DND-41 (cell line): ENCODE measurements around the gene VWA5B1.

ENCODE experiments used
- ATAC-seq: fragments of 200-7000 bp; cut with Tn5 transposase; 3 replicates; pipeline ENCODE4 v1.9.1; 2021; ENCODE audit warnings: low read depth; ENCODE audit not compliant: insufficient read depth
- DNase-seq: peaks from one replicate; pipeline ENCODE4 v3.0.0-alpha.2; 2020
- H2AFZ ChIP-seq: 2 replicates; pipeline ENCODE4 v1.6.0; 2012; ENCODE audit warnings: low read depth, low read length
- H3K27ac ChIP-seq: 2 replicates; pipeline ENCODE4 v1.5.1; 2012; ENCODE audit warnings: low read length, inconsistent platforms
- H3K27me3 ChIP-seq: fragments of 200-600 bp; sonication (generic); 2 replicates; pipeline ENCODE4 v1.6.0; 2012; ENCODE audit warnings: low read length, mild to moderate bottlenecking, inconsistent platforms; ENCODE audit not compliant: insufficient read depth, poor library complexity
- H3K36me3 ChIP-seq: 2 replicates; pipeline ENCODE4 v1.5.1; 2012; ENCODE audit warnings: low read length, inconsistent platforms; ENCODE audit not compliant: insufficient read depth
- H3K4me1 ChIP-seq: 2 replicates; pipeline ENCODE4 v1.5.1; 2012; ENCODE audit warnings: mild to moderate bottlenecking, low read length; ENCODE audit not compliant: insufficient read depth
- H3K4me2 ChIP-seq: 2 replicates; pipeline ENCODE4 v1.6.0; 2012; ENCODE audit warnings: mild to moderate bottlenecking, moderate library complexity, low read length, inconsistent platforms; ENCODE audit not compliant: insufficient read depth
- H3K4me3 ChIP-seq, 2 experiments: fragments of 200-600 bp in 1 of 2; shearing (Covaris generic) in 1 of 2; 2 replicates each; pipeline ENCODE4 v1.5.1; 2012 to 2016; ENCODE audit warnings: inconsistent platforms in 2 of 2, low read length in 2 of 2, mild to moderate bottlenecking in 2 of 2, low read depth in 1 of 2, moderate library complexity in 1 of 2
- H3K79me2 ChIP-seq: 2 replicates; pipeline ENCODE4 v1.6.0; 2012; ENCODE audit warnings: low read length, inconsistent platforms; ENCODE audit not compliant: insufficient read depth
- H3K9ac ChIP-seq: 2 replicates; pipeline ENCODE4 v1.6.0; 2012; ENCODE audit warnings: low read depth, mild to moderate bottlenecking, inconsistent platforms, low read length, moderate library complexity
- H3K9me3 ChIP-seq: 2 replicates; pipeline ENCODE4 v1.5.1; 2012; ENCODE audit warnings: low read length, moderate library complexity, mild to moderate bottlenecking, inconsistent platforms; ENCODE audit not compliant: insufficient read depth, severe bottlenecking
- H4K20me1 ChIP-seq: 2 replicates; pipeline ENCODE4 v1.6.0; 2012; ENCODE audit warnings: low read length; ENCODE audit not compliant: insufficient read depth
- EZH2 ChIP-seq: IDR thresholded peaks from 3 replicates; pipeline ENCODE4 v1.6.1; 2012; ENCODE audit warnings: borderline replicate concordance, low read depth, mild to moderate bottlenecking, moderate library complexity, low read length, inconsistent platforms; ENCODE audit not compliant: severe bottlenecking
- TF ChIP-seq, protein P1 (sequence below): IDR thresholded peaks from 2 replicates; pipeline ENCODE4 v1.5.1; 2012; ENCODE audit warnings: borderline replicate concordance, low read length, moderate library complexity, mild to moderate bottlenecking; ENCODE audit not compliant: poor library complexity, severe bottlenecking; ENCODE audit errors: extremely low read depth

Gene VWA5B1

DNA sequence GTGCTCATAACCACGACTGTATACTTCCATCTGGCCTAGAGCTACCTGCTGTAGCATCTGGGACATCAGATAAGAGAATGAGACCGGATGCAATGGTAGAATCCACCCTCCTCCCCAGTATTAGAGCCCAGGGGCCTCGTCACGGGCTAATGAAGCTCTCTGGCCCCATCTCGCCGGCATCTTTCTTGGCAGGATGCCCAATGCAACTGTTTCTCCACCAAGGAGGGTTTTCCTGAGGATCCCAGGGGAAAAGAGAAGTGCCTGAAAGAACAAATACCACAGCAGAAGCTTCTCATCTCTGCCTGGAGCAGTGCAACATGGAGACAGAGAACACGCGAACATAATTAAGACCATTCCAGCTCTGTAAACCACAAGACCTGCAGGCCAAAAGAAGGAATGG is 80.0 kb downstream of the VWA5B1 start:
- H3K27me3 ChIP-seq: peaks cover 3% of the 10 kb centered on the region
- H3K36me3 ChIP-seq: no peaks in the 10 kb centered on the region
- H3K27ac ChIP-seq: no peak overlapping the region
- H3K4me3 ChIP-seq: no peak overlapping the region
- no peak overlapping the region for H3K9ac ChIP-seq
- no peak for TF ChIP-seq EZH2
- TF ChIP-seq, protein P1, sequence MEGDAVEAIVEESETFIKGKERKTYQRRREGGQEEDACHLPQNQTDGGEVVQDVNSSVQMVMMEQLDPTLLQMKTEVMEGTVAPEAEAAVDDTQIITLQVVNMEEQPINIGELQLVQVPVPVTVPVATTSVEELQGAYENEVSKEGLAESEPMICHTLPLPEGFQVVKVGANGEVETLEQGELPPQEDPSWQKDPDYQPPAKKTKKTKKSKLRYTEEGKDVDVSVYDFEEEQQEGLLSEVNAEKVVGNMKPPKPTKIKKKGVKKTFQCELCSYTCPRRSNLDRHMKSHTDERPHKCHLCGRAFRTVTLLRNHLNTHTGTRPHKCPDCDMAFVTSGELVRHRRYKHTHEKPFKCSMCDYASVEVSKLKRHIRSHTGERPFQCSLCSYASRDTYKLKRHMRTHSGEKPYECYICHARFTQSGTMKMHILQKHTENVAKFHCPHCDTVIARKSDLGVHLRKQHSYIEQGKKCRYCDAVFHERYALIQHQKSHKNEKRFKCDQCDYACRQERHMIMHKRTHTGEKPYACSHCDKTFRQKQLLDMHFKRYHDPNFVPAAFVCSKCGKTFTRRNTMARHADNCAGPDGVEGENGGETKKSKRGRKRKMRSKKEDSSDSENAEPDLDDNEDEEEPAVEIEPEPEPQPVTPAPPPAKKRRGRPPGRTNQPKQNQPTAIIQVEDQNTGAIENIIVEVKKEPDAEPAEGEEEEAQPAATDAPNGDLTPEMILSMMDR: no peak
- DNase-seq (no peak), ATAC-seq (no peak)
- no peaks in the 10 kb centered on the region for H3K4me1 ChIP-seq
- H3K79me2 ChIP-seq: no peaks in the 10 kb centered on the region
- no peaks in the 10 kb centered on the region for H3K9me3 ChIP-seq
- no peak overlapping the region for H2AFZ ChIP-seq
- no peak overlapping the region for H3K4me2 ChIP-seq
- no peaks in the 10 kb centered on the region; the same call in 1 of the 2 replicates for H4K20me1 ChIP-seq

DNA sequence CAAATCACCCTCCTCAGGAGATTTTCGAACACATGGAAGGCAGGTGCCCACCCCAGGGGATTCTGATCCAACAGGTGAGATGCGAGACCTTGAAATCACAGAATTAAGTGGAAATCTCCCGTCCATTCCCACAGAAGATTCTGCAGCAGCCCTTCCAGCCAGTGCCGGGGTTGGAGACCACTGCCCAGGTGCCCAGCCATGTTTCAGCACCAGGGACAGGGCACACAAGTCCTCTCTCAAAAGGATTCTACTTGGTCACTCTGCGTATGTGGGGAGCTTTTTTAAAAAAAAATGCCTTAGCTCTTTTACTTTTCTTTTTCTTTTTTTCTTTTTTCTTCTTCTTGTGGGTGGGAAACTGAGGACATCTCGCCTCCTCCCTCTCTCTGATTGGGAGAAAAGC is 80.7 kb downstream of the VWA5B1 start:
- H2AFZ ChIP-seq: no peak overlapping the region
- no peaks in the 10 kb centered on the region for H3K36me3 ChIP-seq
- no peaks in the 10 kb centered on the region for H3K79me2 ChIP-seq
- DNase-seq (peak; percentile 20), ATAC-seq (no peak)
- H3K9me3 ChIP-seq: no peaks in the 10 kb centered on the region
- H3K4me3 ChIP-seq: no peak overlapping the region
- no peak overlapping the region for H3K9ac ChIP-seq
- peaks cover 3% of the 10 kb centered on the region for H3K27me3 ChIP-seq
- H3K4me2 ChIP-seq: no peak overlapping the region
- no peaks in the 10 kb centered on the region for H3K4me1 ChIP-seq
- H3K27ac ChIP-seq: no peak overlapping the region
- TF ChIP-seq, protein P1: no peak
- TF ChIP-seq EZH2: no peak
- H4K20me1 ChIP-seq: no peaks in the 10 kb centered on the region; the same call in 1 of the 2 replicates

DNA sequence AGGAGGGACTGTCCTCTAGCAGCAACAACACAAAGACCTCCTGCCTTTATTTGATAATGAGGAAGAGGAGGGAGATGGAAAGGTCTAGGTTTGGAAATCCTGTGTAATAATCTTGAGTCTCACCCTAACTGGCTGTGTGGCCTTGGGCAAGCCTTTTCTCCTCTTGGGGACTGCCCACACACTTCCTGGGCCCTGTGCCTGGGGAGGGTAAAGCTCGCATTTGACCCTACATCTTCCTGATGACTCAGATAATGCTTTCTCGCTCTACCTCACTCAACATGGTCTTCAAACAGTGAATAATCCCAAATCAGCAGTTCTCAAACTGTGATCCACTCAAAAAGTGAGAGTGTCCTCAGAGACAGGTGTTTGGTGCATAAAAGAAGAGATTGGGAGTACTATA is 81.2 kb downstream of the VWA5B1 start:
- H3K4me3 ChIP-seq: no peak overlapping the region
- H3K79me2 ChIP-seq: no peaks in the 10 kb centered on the region
- DNase-seq (no peak), ATAC-seq (no peak)
- no peak overlapping the region for H2AFZ ChIP-seq
- no peak overlapping the region for H3K27ac ChIP-seq
- no peak overlapping the region for H3K4me2 ChIP-seq
- no peak overlapping the region for H3K9ac ChIP-seq
- H4K20me1 ChIP-seq: peaks cover 3% of the 10 kb centered on the region; the same call in 1 of the 2 replicates
- H3K36me3 ChIP-seq: no peaks in the 10 kb centered on the region
- TF ChIP-seq, protein P1: no peak
- no peaks in the 10 kb centered on the region for H3K4me1 ChIP-seq
- H3K27me3 ChIP-seq: peaks cover 3% of the 10 kb centered on the region
- no peaks in the 10 kb centered on the region for H3K9me3 ChIP-seq

DNA sequence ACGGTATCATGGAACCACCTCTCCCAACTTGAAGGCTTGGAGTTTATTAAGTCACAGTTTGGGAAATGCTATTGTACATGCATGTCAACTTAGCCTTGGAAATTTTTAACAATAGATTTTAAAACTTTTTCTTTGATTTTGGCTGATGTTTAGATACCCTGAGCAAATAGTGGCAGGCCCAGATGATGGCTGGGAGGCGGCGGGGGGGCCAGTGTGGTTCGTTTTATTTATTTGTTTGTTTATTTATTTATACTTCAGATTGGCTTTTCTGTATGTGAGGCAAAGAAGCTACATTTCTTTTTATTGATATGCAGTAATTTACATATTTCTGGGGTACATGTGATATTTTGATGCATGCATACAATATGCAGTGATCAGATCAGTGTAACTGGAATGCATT is 82.0 kb downstream of the VWA5B1 start:
- no peak overlapping the region for H3K9ac ChIP-seq
- H2AFZ ChIP-seq: no peak overlapping the region
- H3K9me3 ChIP-seq: no peaks in the 10 kb centered on the region
- no peak for ATAC-seq
- H4K20me1 ChIP-seq: peaks cover 3% of the 10 kb centered on the region; the same call in 1 of the 2 replicates
- TF ChIP-seq, protein P1: no peak
- TF ChIP-seq EZH2: no peak
- no peak overlapping the region for H3K4me2 ChIP-seq
- no peaks in the 10 kb centered on the region for H3K36me3 ChIP-seq
- H3K27me3 ChIP-seq: peaks cover 3% of the 10 kb centered on the region
- DNase-seq: no peak
- no peak overlapping the region for H3K27ac ChIP-seq
- no peaks in the 10 kb centered on the region for H3K79me2 ChIP-seq
- H3K4me1 ChIP-seq: no peaks in the 10 kb centered on the region
- H3K4me3 ChIP-seq: no peak overlapping the region
